HG03066 (cell line): ENCODE measurements around the gene SCN11A.
"Not testable (repeated sequence)": the region's sequence is repeated elsewhere in the genome, so short reads cannot be mapped to it uniquely, and the experiment has no call there.

Experiments used
- ATAC-seq: cut with Tn5 transposase; IDR thresholded peaks from one replicate; pipeline ENCODE4 v1.9.1; 2021; ENCODE audit warnings: low read depth; ENCODE audit not compliant: unreplicated experiment

SCN11A gene

GRCh38 chr3:39067286-39067685 lies 15.5 kb upstream of the SCN11A start:
- no peak for ATAC-seq

- ATAC-seq = peak; percentile 93
These were observed 13.5 kb upstream of the SCN11A start for GRCh38 chr3:39065197-39065596.

GRCh38 chr3:39064646-39065045 lies 12.9 kb upstream of the SCN11A start:
- ATAC-seq = no peak

- ATAC-seq = no peak
These were observed 11.4 kb upstream of the SCN11A start for GRCh38 chr3:39063143-39063542.

GRCh38 chr3:39062180-39062579 lies 10.4 kb upstream of the SCN11A start:
- ATAC-seq = no peak

GRCh38 chr3:39061228-39061627 lies 9.5 kb upstream of the SCN11A start:
- ATAC-seq = not testable (repeated sequence)

- no peak for ATAC-seq
These were observed 4.4 kb upstream of the SCN11A start for GRCh38 chr3:39056151-39056550.

GRCh38 chr3:39053696-39054095 lies 2.0 kb upstream of the SCN11A start:
- no peak for ATAC-seq

GRCh38 chr3:39052583-39052982 lies 839 bp upstream of the SCN11A start:
- ATAC-seq = no peak

GRCh38 chr3:39050029-39050428 lies 1.7 kb downstream of the SCN11A start:
- ATAC-seq = no peak

GRCh38 chr3:39038165-39038564 lies 13.6 kb downstream of the SCN11A start:
- ATAC-seq = no peak

- ATAC-seq = no peak
These were observed 22.2 kb downstream of the SCN11A start for GRCh38 chr3:39029556-39029955.

- no peak for ATAC-seq
These were observed 23.2 kb downstream of the SCN11A start for GRCh38 chr3:39028546-39028945.

- ATAC-seq = no peak
These were observed 26.3 kb downstream of the SCN11A start for GRCh38 chr3:39025222-39025970.

GRCh38 chr3:39024497-39024896 lies 27.2 kb downstream of the SCN11A start:
- ATAC-seq = no peak

GRCh38 chr3:39022286-39022630 lies 29.5 kb downstream of the SCN11A start:
- no peak for ATAC-seq

- no peak for ATAC-seq
These were observed 30.1 kb downstream of the SCN11A start for GRCh38 chr3:39021465-39022285.

- ATAC-seq = no peak
These were observed 30.7 kb downstream of the SCN11A start for GRCh38 chr3:39021029-39021428.

- ATAC-seq = no peak
These were observed 32.4 kb downstream of the SCN11A start for GRCh38 chr3:39019299-39019698.

GRCh38 chr3:39015418-39015817 lies 36.3 kb downstream of the SCN11A start:
- no peak for ATAC-seq

- ATAC-seq = no peak
These were observed 37.7 kb downstream of the SCN11A start for GRCh38 chr3:39013921-39014509.

GRCh38 chr3:39013289-39013688 lies 38.5 kb downstream of the SCN11A start:
- ATAC-seq = no peak
